Progenitor cell of endocrine pancreas (in vitro differentiated cells): Measurements from ENCODE around the gene TTLL1. TPM values are rescaled to one million over a fixed set of nuclear protein-coding genes. Genes with fewer than 3 reads are reported as not detected.

Experiments
- DNase-seq: peaks from one replicate; pipeline ENCODE4 v3.0.0; 2021; ENCODE audit warnings: low spot score; ENCODE audit not compliant: unreplicated experiment
- H3K27ac Mint-ChIP-seq: 2 replicates; pipeline ENCODE4 v1.8.0; 2021; ENCODE audit warnings: mild to moderate bottlenecking, moderate library complexity, mixed read lengths
- H3K27me3 Mint-ChIP-seq: 2 replicates; pipeline ENCODE4 v1.8.0; 2021; ENCODE audit warnings: mixed read lengths
- H3K36me3 Mint-ChIP-seq: 2 replicates; pipeline ENCODE4 v1.8.0; 2022; ENCODE audit warnings: mixed read lengths; ENCODE audit not compliant: insufficient read depth
- H3K4me1 Mint-ChIP-seq: 2 replicates; pipeline ENCODE4 v1.8.0; 2021; ENCODE audit warnings: low read depth, mixed read lengths
- H3K4me3 Mint-ChIP-seq: 2 replicates; pipeline ENCODE4 v1.8.0; 2021; ENCODE audit warnings: low read depth, mild to moderate bottlenecking, moderate library complexity, mixed read lengths
- H3K9me3 Mint-ChIP-seq: 2 replicates; pipeline ENCODE4 v1.8.0; 2021; ENCODE audit warnings: low read depth, mixed read lengths
- CTCF ChIP-seq: fragments of 200-600 bp; sonication (generic); IDR thresholded peaks from one replicate; pipeline ENCODE4 v1.5.0; 2021; ENCODE audit warnings: antibody characterized with exemption, mild to moderate bottlenecking; ENCODE audit not compliant: unreplicated experiment
- total RNA-seq: library from RNA; stranded (reverse); gene quantifications from 2 replicates; pipeline ENCODE4 v1.2.1, GENCODE V29; 2021

TTLL1 gene
- total RNA-seq, 1 donor from 2014 or later = 11.9 TPM

GRCh38 chr22:43009444-43009843 is 79.7 kb downstream of the TTLL1 start:
- no peaks in the 10 kb centered on the region for H3K9me3 Mint-ChIP-seq

GRCh38 chr22:43008921-43009320 is 80.3 kb downstream of the TTLL1 start:
- no peak overlapping the region for H3K4me3 Mint-ChIP-seq

More at GRCh38 chr22:43009444-43009843, 79.7 kb downstream of the TTLL1 start:
- H3K36me3 Mint-ChIP-seq = no peaks in the 10 kb centered on the region
- DNase-seq = no peak
- H3K27ac Mint-ChIP-seq = no peak overlapping the region
- no peaks in the 10 kb centered on the region for H3K27me3 Mint-ChIP-seq
- H3K4me3 Mint-ChIP-seq = no peak overlapping the region
- peaks cover 44% of the 10 kb centered on the region for H3K4me1 Mint-ChIP-seq
- TF ChIP-seq CTCF = no peak

GRCh38 chr22:43008509-43008908 is 80.7 kb downstream of the TTLL1 start:
- no peak for TF ChIP-seq CTCF
- peaks cover 48% of the 10 kb centered on the region for H3K4me1 Mint-ChIP-seq

More at GRCh38 chr22:43008921-43009320, 80.3 kb downstream of the TTLL1 start:
- H3K9me3 Mint-ChIP-seq = no peaks in the 10 kb centered on the region
- H3K27me3 Mint-ChIP-seq = no peaks in the 10 kb centered on the region
- no peak overlapping the region for H3K27ac Mint-ChIP-seq
- TF ChIP-seq CTCF = no peak
- H3K36me3 Mint-ChIP-seq = no peaks in the 10 kb centered on the region
- H3K4me1 Mint-ChIP-seq = peaks cover 48% of the 10 kb centered on the region
- DNase-seq = no peak

GRCh38 chr22:43007519-43008102 is 81.6 kb downstream of the TTLL1 start:
- Mint-ChIP-seq H3K27ac (peak overlapping the region; percentile 91), H3K4me1 (peaks cover 41% of the 10 kb centered on the region), H3K27me3 (no peaks in the 10 kb centered on the region), H3K9me3 (no peaks in the 10 kb centered on the region), H3K36me3 (no peaks in the 10 kb centered on the region), H3K4me3 (no peak overlapping the region)
- no peak for TF ChIP-seq CTCF
- no peak for DNase-seq

More at GRCh38 chr22:43008509-43008908, 80.7 kb downstream of the TTLL1 start:
- no peak overlapping the region for H3K27ac Mint-ChIP-seq
- DNase-seq = no peak
- H3K4me3 Mint-ChIP-seq = no peak overlapping the region
- no peaks in the 10 kb centered on the region for H3K36me3 Mint-ChIP-seq
- H3K27me3 Mint-ChIP-seq = no peaks in the 10 kb centered on the region
- no peaks in the 10 kb centered on the region for H3K9me3 Mint-ChIP-seq

GRCh38 chr22:43006753-43007152 is 82.4 kb downstream of the TTLL1 start:
- H3K36me3 Mint-ChIP-seq = no peaks in the 10 kb centered on the region
- peak overlapping the region; percentile 58 for H3K27ac Mint-ChIP-seq
- no peak overlapping the region for H3K4me3 Mint-ChIP-seq
- no peaks in the 10 kb centered on the region for H3K9me3 Mint-ChIP-seq
- H3K27me3 Mint-ChIP-seq = no peaks in the 10 kb centered on the region
- DNase-seq = no peak
- peaks cover 46% of the 10 kb centered on the region for H3K4me1 Mint-ChIP-seq
- TF ChIP-seq CTCF = no peak
